Measurements from ENCODE around the gene GP1BA.

The GP1BA gene

DNA sequence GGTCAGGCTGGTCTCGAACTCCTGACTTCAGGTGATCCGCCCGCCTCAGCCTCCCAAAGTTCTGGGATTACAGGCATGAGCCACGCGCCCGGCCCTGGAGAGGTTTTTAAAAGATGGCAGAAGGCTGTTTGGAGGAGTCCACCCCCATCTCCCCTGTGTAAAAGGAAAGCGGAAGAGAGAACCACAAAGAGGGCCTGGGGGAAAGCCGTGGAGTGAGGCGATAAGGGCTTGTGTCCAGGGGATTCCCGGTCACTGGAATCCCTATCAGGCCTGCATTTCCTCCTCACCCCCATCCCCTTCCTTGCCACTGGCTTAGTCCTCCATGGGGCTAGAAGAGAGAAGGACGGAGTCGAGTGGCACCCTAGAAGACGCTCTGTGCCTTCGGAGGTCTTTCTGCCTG lies at the start of gene GP1BA:
GP1BA (plus strand) TSS at position 315 of the 400 bp plus-strand sequence. CDS start 328 bp downstream, outside the sequence.
- DNase-seq (ENCODE audit: low spot score) = no peak

DNA sequence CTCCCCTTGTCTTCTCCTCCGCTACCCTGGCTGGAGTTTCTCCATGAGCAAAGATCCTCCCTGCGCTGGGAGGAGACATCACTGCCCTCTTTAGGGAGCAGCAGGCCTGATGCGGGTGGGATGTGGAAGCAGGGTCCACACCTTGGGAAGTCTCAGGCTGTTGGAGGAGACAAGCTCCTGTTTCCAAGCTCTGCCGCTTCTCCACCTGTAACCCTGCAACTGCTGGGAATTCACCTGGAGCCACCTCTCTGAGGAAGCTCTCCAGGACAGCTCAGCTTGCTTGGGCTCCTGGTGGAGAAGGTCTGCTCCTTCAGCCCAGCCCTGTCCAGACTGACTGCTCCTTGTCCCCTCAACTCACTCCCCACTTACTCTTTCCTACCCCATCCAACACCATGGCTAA lies 47.6 kb upstream of the GP1BA start:
- DNase-seq (ENCODE audit: low spot score) = no peak

DNA sequence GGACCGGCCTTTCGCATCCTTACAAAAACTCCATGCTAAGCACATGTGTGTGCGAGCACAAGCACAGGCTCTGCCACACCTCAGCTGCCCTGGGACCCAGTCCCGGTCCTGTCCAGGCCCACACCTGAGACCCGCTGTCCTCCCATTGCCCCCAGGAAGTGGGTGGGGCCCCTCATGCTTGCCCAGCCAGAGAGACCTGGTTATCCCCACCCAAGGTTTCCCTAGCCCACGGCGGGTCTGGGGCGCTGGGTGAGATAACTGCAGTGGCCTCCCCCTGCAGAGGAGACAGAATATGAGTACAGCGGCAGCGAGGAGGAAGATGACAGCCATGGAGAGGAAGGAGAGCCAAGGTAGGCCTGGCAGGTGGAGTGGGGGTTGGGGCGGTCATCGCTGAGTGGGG lies 45.2 kb upstream of the GP1BA start:
- no peak for DNase-seq (ENCODE audit: low spot score)

DNA sequence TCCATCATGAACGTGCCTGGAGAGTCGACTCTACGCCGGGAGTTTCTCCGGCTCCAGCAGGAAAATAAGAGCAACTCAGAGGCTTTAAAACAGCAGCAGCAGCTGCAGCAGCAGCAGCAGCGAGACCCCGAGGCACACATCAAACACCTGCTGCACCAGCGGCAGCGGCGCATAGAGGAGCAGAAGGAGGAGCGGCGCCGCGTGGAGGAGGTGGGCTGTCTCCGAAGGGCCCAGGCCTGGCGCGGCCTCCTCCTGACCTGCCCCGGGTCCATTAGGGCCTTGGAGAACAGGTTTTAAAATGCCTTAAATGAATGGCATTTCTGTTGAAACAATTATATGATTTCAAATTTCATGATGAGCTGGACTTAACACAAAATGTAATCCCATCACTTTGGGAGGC lies 44.5 kb upstream of the GP1BA start:
- no peak for DNase-seq (ENCODE audit: low spot score)

DNA sequence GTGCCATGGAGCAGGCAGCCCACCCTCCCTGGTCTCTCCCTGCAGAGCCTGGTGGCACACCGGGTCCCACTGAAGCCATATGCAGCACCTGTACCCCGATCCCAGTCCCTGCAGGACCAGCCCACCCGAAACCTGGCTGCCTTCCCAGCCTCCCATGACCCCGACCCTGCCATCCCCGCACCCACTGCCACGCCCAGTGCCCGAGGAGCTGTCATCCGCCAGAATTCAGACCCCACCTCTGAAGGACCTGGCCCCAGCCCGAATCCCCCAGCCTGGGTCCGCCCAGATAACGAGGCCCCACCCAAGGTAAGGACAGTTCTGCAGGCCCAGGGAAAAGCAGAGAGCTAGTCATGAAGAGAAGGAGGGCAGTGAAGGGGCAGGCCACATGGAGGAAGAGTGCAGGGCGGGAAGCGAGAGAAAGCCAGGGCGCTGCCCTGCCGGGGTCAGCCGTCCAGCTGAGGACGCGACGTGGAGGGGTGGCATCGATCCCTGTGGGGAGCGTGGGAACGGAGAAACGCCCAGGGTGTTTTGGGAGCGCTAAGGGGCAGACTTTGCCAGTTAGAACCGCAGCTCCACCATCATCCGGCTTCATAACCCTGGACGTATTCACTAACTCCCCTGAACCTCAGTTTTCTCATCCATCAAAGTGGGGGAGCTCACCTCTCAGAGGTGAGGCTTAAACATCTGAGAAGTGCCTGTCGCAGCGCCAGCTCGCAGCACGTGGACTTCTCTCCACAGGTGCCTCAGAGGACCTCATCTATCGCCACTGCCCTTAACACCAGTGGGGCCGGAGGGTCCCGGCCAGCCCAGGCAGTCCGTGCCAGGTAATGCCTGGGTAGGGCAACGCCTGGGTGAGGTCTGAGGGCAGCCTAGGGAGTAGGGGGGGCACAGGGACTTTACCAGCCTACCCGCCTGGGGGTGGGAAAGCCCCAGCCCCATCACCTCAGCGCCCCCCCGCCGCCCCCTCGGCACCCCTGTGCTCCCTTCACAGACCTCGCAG lies 40.4 kb upstream of the GP1BA start:
- no peak for DNase-seq (ENCODE audit: low spot score)

DNA sequence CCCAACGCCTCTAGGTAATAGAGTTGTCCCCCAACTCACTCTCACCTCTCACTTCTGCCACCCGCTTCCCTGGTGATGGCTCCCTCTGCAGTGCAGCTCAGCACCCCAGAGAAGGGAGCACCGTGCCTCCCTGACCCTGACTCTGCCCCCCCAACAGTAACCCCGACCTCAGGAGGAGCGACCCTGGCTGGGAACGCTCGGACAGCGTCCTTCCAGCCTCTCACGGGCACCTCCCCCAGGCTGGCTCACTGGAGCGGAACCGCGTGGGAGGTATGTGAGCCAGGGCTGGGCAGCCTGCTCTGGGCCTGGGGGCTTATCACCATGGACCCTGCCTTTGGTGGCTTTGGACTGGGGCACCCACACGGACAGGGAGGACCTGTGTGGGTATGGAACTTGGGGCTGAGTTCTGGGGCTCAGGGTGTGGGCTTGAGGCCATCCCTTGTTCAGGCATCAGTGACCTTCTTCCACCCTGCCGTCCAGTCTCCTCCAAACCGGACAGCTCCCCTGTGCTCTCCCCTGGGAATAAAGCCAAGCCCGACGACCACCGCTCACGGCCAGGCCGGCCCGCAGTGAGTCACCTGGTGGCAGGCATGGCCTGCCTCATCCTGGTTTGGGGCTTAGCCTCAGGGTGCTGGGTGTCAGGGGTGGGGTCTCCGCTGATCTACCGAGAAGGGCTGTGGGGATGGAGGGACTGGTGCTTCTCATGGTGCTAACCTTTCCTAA lies 39.4 kb upstream of the GP1BA start:
- DNase-seq (ENCODE audit: low spot score) = no peak

DNA sequence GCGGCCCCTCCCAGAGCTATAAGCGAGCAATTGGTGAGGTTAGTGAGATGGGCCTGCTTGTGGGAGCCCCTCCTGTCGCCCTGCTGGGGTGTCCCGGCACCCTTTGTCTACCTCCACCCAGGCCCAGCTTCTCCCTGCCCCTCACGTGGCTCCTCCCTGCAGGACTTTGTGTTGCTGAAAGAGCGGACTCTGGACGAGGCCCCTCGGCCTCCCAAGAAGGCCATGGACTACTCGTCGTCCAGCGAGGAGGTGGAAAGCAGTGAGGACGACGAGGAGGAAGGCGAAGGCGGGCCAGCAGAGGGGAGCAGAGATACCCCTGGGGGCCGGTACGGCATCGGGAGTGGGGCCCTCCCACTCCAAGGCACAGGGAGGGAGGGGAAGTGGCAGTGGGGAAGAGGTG lies 38.8 kb upstream of the GP1BA start:
- no peak for DNase-seq (ENCODE audit: low spot score)

DNA sequence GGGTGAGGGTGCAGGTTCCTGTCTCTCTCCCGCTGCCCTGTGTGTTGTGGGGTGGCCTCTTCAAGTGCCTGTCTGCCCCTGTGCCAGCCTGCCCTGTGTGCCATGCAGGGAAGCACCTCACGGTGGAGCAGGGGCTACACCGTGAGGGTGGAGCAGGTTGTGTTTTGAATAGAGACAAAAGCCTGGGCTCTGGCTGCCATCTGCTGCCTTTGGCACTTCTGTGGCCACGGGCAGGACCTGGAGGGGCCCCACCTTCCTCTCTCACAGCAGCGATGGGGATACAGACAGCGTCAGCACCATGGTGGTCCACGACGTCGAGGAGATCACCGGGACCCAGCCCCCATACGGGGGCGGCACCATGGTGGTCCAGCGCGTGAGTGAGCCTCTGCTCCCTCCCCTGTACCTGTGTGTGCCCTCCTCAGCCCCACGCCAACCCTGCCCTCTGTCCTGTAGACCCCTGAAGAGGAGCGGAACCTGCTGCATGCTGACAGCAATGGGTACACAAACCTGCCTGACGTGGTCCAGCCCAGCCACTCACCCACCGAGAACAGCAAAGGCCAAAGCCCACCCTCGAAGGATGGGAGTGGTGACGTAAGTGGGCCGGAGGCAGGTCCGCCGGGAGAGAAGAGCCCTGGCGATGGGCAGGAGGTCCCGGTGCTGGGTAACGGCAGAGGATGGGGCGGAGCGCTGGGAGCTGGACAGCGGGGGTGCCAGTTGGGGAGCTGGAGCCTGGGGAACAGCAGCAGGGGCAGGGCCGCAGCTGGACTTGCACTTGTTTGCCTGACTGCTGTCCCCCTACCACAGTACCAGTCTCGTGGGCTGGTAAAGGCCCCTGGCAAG lies 38.1 kb upstream of the GP1BA start:
- no peak for DNase-seq (ENCODE audit: low spot score)

DNA sequence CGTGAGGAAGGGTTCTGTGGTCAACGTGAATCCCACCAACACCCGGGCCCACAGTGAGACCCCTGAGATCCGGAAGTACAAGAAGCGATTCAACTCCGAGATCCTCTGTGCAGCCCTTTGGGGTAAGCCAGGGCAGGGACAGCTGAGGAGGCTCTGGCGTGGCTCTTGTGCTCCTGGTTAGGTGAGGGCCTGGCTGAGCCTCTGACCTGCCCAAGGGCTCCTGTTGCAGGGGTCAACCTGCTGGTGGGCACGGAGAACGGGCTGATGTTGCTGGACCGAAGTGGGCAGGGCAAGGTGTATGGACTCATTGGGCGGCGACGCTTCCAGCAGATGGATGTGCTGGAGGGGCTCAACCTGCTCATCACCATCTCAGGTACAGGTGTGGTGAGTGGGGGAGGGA lies 37.0 kb upstream of the GP1BA start:
- no peak for DNase-seq (ENCODE audit: low spot score)

DNA sequence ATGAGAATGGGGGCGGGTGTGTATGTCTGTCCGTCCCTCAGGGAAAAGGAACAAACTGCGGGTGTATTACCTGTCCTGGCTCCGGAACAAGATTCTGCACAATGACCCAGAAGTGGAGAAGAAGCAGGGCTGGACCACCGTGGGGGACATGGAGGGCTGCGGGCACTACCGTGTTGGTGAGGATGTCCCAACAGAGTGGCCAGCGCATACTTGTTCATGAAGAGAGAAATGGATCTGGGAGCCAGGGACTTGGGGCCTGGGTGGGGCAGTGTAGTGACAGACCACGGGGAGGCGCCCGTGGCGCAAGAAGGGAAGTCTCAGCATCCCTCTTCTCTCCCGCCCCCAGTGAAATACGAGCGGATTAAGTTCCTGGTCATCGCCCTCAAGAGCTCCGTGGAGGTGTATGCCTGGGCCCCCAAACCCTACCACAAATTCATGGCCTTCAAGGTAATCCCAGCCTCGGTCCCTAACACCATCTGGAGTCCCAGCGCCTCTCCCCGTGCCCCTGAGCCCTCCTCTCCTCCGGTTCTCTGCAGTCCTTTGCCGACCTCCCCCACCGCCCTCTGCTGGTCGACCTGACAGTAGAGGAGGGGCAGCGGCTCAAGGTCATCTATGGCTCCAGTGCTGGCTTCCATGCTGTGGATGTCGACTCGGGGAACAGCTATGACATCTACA lies 36.3 kb upstream of the GP1BA start:
- no peak for DNase-seq (ENCODE audit: low spot score)

DNA sequence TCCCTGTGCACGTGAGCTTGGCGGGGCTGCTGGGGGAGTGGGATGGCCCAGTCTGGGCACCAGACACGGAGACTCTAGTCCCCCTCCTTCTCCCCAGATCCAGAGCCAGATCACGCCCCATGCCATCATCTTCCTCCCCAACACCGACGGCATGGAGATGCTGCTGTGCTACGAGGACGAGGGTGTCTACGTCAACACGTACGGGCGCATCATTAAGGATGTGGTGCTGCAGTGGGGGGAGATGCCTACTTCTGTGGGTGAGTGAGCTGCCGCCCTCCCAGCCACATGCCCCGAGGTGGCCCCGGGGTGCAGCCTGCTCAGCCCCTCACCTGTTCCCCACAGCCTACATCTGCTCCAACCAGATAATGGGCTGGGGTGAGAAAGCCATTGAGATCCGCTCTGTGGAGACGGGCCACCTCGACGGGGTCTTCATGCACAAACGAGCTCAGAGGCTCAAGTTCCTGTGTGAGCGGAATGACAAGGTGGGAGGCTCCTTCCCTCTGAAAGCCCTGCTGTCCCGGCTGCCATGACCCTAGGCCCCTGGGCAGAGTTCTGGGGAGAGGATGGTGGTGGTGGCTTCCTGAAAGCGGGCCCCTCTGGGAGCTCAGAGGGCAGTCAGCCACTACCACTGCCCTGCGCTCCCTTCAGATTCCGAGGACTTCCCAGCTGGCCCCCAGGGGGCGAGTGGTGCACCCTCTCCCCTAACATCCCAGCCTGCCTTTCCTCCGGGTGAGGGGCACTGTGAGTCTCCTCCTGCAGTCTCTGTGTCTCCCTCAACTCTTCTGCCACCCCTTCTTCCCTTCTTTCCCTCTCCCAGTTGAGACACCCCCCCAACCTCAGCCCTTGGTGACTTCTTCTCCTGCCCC lies 35.5 kb upstream of the GP1BA start:
- DNase-seq (ENCODE audit: low spot score) = no peak

DNA sequence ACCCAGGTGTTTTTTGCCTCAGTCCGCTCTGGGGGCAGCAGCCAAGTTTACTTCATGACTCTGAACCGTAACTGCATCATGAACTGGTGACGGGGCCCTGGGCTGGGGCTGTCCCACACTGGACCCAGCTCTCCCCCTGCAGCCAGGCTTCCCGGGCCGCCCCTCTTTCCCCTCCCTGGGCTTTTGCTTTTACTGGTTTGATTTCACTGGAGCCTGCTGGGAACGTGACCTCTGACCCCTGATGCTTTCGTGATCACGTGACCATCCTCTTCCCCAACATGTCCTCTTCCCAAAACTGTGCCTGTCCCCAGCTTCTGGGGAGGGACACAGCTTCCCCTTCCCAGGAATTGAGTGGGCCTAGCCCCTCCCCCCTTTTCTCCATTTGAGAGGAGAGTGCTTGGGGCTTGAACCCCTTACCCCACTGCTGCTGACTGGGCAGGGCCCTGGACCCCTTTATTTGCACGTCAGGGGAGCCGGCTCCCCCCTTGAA lies 34.8 kb upstream of the GP1BA start:
- no peak for DNase-seq (ENCODE audit: low spot score)

DNA sequence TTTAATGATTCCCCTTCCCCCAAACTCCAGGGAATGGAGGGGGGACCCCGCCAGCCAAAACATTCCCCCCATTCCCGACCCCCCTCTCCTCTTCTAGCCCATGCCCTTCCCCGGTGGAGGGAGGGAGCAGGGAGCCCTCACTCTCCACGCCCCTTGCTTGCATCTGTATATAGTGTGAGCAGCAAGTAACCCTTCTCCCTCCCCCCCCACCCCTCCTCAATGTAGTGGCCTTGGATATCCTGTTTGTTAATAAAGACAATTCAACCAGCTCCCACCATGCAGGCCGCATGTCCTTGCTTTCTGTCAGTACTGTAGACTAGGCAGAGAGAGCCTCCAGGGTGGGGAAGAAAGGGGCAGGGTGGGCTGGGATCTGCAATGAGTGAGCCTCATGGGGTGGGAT lies 34.3 kb upstream of the GP1BA start:
- DNase-seq (ENCODE audit: low spot score) = no peak

DNA sequence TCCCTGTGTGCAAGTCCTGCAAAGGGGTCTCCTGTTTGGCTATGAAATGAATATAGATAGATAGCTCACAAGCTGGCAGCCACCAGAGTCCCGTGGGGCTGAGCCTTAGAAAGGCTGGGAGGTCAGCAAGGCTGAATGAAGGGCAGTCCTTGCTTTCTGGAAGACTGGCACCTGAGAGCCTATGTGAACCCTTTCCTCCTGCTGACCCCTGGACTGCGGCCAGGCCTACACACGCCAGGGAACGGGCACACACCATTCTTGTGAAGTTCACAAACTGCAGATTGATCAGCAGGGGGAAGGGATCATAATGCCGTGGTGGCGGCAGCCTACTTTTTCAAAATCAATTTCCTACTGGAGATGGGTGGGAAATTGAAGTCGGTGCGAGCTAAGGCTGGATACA lies 33.7 kb upstream of the GP1BA start:
- no peak for DNase-seq (ENCODE audit: low spot score)

DNA sequence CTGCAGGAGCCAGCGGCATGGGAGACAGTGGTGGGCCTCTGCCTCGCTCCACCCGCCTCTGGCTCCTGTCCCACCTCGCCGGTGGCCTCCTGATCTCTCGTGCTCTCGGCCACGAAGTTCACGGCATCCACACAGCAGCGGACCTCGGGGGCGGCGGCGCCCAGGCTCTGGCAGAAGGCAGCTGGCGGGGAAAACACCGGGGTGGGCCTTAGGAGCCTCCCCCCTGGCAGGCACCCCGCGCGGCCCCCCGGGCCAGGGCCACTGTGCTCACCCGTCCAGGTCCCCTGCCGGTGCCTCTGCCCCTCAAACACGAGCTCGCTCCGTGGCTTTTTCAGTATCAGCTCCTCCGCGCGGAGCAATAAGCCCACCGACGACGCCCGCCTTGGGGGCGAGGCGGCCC lies 33.1 kb upstream of the GP1BA start:
- no peak for DNase-seq (ENCODE audit: low spot score)

DNA sequence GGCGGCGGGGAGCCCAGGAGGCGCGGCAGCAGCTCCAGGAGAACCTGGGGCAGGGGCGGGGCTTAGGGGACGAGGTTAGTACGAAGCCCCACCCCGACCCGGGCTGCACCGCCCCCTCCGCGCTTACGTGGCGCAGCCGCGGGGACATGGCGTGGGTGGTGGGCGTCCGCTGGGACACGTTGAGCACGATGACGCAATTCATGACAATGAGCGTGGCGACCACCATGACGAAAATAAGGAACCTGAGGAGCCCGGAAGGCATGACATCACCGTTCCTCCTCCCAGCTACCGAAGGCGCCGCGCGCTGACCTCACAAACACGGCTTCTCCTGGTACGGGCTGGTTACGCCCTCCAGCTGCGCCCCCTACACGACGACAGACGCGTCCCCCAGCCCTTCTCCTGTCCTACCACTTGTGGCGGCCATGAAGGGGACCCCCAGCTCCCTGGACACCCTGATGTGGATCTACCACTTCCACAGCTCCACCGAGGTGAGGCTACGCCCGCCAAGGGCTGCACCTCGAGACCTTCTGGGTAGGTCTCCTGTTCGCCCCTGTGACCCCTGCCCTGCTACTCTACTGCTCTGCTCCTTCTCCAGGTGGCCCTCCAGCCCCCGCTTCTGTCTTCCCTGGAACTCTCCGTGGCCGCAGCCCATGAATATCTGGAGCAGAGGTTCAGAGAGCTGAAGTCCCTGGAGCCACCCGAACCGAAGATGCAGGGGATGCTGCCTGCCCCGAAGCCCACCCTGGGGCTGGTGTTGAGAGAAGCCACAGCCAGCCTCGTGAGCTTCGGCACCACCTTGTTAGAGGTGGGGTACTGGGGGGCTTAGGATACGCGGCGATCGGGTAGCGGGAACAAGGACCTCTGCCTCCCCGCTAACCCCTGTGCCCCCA lies 32.5 kb upstream of the GP1BA start, which contains the start of gene C17orf107:
C17orf107 (plus strand) TSS at position 196 of the 890 bp plus-strand sequence; CDS start at position 423, 227 bp downstream.
- peak; percentile 85 for DNase-seq (ENCODE audit: low spot score)

DNA sequence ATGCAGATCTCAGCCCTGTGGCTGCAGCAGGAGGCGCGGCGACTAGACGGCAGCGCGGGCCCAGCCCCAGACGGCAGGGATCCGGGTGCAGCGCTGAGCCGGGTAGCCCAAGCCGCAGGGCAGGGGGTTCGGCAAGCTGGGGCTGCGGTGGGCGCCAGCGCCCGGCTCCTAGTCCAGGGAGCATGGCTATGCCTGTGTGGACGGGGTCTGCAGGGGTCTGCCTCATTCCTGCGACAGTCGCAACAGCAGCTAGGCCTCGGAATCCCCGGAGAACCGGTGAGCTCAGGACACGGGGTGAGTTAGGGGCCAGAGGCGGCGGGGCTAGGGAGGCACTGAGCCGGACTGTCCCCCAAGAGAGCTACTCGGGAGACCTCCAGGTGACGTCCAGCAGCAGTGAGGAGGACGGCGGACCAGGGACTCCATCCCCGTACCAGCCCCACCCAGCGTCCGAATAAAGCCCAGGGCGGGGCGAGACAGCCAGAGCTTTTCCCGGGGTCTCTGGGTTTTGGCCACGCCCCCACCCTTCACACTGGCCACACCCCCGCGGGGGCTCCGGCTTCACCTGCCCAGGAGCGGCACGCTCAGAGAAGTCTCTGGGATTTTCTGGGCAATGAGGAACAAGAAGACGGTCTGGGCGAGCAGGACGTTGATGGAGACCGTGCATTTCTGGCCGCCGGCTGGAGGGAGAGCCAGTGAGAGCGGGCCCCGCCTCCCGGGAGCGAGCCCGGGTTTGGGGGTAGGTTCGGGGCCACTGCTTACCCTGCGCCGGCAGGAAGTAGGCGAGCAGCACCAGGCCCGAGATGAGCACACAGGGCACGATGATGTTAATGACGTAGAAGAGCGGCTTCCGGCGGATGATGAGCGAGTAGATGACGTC lies 31.6 kb upstream of the GP1BA start:
- DNase-seq (ENCODE audit: low spot score) = peak; percentile 55

DNA sequence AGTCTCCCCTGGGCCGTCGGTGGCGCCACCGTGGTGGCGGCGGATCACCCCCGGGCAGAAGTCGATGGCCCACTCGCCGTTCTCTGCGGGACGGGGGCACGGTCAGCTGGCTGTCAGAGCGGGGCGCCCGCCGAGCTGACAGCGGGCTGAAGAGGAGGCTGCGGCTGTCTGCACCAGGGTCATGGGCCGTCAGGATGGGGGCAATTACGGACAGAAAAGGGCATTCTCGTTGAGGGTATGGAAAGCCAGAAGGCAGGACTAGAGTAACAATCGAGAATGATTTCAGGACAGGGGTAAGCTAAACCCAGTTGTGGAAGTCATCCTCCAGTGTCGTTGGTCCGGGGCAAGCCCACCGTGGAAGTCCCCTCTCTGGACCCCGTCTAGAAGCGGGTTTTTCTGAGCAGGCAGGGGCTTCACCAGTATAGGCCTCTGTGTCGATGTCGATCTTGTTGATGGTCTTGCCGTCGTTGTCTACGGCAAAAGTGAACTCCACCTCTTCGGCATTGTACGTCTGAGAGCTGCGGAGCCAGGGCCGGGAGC lies 30.9 kb upstream of the GP1BA start:
- DNase-seq (ENCODE audit: low spot score) = no peak

Measured in germinal center (tissue), 1 donor.